ENCODE measurements around the gene SPRY2. TPM values are rescaled to one million over a fixed set of nuclear protein-coding genes. Genes with fewer than 3 reads are reported as not detected.

SPRY2 gene
- total and polyA plus RNA-seq, 2 donors (not counting 3 experiments of a cell fraction or from before 2014, with no cell fraction given) = 26.2 to 52.3 TPM

DNA sequence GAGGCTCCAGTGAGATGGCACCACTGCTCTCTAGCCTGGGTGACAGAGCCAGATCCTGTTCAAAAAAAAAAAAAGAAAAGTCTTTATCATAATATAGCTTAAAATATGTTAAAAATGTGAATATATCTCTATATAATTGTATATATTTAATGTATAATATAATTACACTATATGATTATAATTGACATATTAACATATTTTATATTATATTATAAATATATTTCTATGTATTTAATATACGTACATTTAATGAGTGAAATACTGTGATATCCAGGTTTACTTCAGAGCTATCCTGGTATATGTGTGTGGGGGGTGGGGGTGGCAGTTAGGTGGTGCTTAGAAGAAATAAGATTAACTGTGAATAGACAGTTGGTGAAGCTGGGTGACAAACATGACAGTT, 35.6 kb upstream of the SPRY2 start:
- no TSS peak for BruUV-seq (replicated peaks)
- Histone ChIP-seq H3K4me2 (ENCODE audit: insufficient read depth, low read length) (no peak overlapping the region), H3K9me3 (replicated peaks; ENCODE audit: control insufficient read depth, insufficient read depth, low read length) (no peaks in the 10 kb centered on the region), H3K79me2 (ENCODE audit: control insufficient read depth, insufficient read depth, low read length) (no peaks in the 10 kb centered on the region), H3K9ac (replicated peaks; ENCODE audit: extremely low read depth, insufficient read depth, low read length) (no peak overlapping the region), H2AFZ (ENCODE audit: low read depth, low read length) (no peak overlapping the region), H3K36me3 (ENCODE audit: control insufficient read depth in 2 of 2, extremely low read depth in 1 of 2, insufficient read depth in 2 of 2, low read length in 2 of 2) (no peaks in the 10 kb centered on the region), H3K27ac (ENCODE audit: insufficient read depth, low read depth, low read length) (no peak overlapping the region), H3K27me3 (ENCODE audit: control insufficient read depth in 2 of 2, insufficient read depth in 2 of 2, low read length in 2 of 2) (no peaks in the 10 kb centered on the region), H3K4me1 (ENCODE audit: control insufficient read depth, extremely low read depth, insufficient read depth, low read length) (no peaks in the 10 kb centered on the region), H3K4me3 (replicated peaks in 1 of 3; ENCODE audit: insufficient read depth in 1 of 3, low read depth in 1 of 3, low read length in 3 of 3) (no peak overlapping the region), H3K9me1 (replicated peaks; ENCODE audit: control insufficient read depth, extremely low read depth, insufficient read depth, low read length) (no peaks in the 10 kb centered on the region), H4K20me1 (replicated peaks; ENCODE audit: control insufficient read depth, extremely low read depth, insufficient read depth, low read length) (no peaks in the 10 kb centered on the region)
- FAIRE-seq (no peak), DNase-seq (ENCODE audit: low read depth, low spot score) (no peak)
- ChIA-PET POLR2A (no interaction called here), CTCF (interaction anchor here (0.8 kb wide), 1 partner anchor 11 kb away, joined by 4 read pairs; no protein-coding TSS in a partner anchor)
- intact Hi-C loops (cut with micrococcal nuclease) = no loop called here
- dilution Hi-C loops (cut with MboI; ENCODE audit: extremely low pct_ligation_motif_present, low sequenced_read_pairs) = no loop called here
- TF ChIP-seq POLR2AphosphoS5 (IDR thresholded peaks at IDR 0.05; ENCODE audit: insufficient read depth, low read depth, low read length) (no peak), EZH2 (IDR thresholded peaks at IDR 0.05; ENCODE audit: borderline replicate concordance, low read depth, low read length, severe bottlenecking) (no peak), MYC (IDR thresholded peaks at IDR 0.05; ENCODE audit: low read depth, low read length) (no peak), JUN (IDR thresholded peaks at IDR 0.05; ENCODE audit: borderline replicate concordance, insufficient read depth, insufficient read length, low read depth) (no peak), GATA2 (IDR thresholded peaks at IDR 0.05; ENCODE audit: insufficient read depth, insufficient read length, low read depth, low read length) (no peak), POLR2A (IDR thresholded peaks at IDR 0.05; ENCODE audit: low read depth, low read length) (no peak), FOS (IDR thresholded peaks at IDR 0.05; ENCODE audit: borderline replicate concordance, insufficient read depth, low read length) (no peak)
- TF ChIP-seq, protein P1, sequence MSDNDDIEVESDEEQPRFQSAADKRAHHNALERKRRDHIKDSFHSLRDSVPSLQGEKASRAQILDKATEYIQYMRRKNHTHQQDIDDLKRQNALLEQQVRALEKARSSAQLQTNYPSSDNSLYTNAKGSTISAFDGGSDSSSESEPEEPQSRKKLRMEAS (IDR thresholded peaks at IDR 0.05; ENCODE audit: insufficient read depth, insufficient read length) = no peak
- TF ChIP-seq, protein P2, sequence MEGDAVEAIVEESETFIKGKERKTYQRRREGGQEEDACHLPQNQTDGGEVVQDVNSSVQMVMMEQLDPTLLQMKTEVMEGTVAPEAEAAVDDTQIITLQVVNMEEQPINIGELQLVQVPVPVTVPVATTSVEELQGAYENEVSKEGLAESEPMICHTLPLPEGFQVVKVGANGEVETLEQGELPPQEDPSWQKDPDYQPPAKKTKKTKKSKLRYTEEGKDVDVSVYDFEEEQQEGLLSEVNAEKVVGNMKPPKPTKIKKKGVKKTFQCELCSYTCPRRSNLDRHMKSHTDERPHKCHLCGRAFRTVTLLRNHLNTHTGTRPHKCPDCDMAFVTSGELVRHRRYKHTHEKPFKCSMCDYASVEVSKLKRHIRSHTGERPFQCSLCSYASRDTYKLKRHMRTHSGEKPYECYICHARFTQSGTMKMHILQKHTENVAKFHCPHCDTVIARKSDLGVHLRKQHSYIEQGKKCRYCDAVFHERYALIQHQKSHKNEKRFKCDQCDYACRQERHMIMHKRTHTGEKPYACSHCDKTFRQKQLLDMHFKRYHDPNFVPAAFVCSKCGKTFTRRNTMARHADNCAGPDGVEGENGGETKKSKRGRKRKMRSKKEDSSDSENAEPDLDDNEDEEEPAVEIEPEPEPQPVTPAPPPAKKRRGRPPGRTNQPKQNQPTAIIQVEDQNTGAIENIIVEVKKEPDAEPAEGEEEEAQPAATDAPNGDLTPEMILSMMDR (IDR thresholded peaks at IDR 0.05; ENCODE audit: extremely low read depth in 1 of 2, insufficient read depth in 1 of 2, low read depth in 1 of 2, low read length in 2 of 2) = no peak
